GM19468 (cell line): ENCODE measurements around the gene FANCE.
"Not testable (repeated sequence)": the region's sequence is repeated elsewhere in the genome, so short reads cannot be mapped to it uniquely, and the experiment has no call there.

ENCODE experiments used
- ATAC-seq: cut with Tn5 transposase; IDR thresholded peaks from one replicate; pipeline ENCODE4 v1.9.1; 2021; ENCODE audit warnings: mild to moderate bottlenecking, moderate library complexity, moderate number of reproducible peaks; ENCODE audit not compliant: unreplicated experiment; ENCODE audit errors: extremely low read depth

FANCE gene

GRCh38 chr6:35514587-35514986 is 62.4 kb downstream of the FANCE start:
- ATAC-seq: no peak

- ATAC-seq: not testable (repeated sequence)
Measured at GRCh38 chr6:35515939-35516338, 63.8 kb downstream of the FANCE start.
